SIG-M5 treated with dmso at 0.1 percent for 504 hours (cell line): ENCODE data around the gene UBAC1.
"Not testable (repeated sequence)": the region's sequence is repeated elsewhere in the genome, so short reads cannot be mapped to it uniquely, and the experiment has no call there.

ENCODE experiments used
- DNase-seq: peaks from one replicate; lab custom pipeline; 2025; ENCODE audit not compliant: unreplicated experiment; lab: John Stamatoyannopoulos, UW

The UBAC1 gene

DNA sequence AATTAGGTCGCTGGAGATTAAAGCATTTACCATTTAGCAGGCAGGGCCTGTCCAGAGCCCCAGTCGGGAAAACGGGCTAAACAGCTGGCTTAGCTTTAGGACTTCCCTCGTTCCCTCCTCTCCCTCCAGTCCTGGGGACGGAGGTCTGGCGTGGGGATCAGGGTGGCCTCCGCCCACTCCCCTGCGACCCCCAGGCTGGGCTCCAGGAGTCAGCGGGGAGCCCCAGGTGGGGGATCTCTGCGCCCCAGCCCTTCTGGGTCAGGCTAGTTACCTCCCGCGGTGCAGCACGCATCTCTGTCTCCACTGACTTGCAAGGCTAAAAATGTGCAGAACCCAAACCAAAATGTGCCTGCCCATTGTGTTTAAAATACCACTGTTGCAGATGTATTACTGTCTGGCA, 37.7 kb downstream of the UBAC1 start:
- no peak for DNase-seq

DNA sequence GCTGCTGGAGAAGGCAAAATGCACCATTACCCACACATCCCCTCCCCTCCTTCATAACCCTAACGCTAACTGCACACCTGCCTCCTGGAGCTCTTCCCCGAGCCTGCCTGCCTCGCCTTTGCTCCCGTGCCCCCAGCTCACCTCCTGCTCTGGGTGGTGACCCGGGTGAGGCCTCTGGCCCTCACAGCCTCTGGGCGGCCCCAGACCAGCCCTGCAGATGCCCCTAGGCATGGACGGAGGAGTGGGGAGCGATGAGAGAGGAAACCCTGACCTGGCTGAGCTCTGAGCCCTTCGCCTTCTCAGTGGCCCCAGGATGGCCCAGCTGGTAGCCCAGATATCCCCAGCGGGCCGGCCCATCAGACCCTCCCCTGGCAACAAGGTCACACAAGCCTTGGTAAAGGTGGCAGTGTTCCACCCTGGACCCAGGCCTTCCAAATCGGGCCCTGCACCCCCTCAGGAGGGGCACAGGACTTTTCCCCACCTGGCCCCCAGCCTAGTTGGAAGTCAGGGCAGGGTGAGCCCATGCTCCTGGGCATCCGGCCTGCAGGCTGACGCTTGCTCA, 39.3 kb downstream of the UBAC1 start:
- no peak for DNase-seq

DNA sequence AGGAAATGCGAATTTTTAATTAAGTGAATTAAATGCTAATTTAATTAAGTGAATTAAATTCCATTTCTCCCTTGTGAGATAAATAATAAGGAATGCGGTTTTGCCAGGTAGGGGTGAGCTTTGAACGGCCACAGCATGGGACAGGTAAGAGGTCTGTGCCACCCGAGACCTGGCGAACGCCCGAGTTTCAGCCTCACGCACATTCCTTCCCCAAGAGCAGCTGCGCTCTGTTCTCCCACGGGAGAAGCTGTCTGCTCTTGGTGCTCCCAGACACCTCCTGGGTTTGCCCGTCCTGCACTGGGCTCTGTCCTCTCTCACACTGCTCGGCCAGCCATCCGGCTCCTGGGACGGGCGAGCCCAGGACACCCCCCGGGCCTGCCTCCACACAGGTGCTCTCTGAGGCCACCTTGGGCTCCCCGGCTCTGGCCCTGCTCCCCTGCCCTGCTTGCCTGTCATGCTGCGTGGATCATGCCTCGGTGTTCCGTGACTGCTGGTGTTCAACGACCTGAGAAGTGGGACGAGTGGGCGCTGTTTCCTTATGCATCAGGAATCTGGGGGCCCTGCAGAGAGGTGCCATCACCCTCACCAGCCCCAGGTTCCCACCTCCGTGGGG, 40.1 kb downstream of the UBAC1 start:
- DNase-seq, result no peak

DNA sequence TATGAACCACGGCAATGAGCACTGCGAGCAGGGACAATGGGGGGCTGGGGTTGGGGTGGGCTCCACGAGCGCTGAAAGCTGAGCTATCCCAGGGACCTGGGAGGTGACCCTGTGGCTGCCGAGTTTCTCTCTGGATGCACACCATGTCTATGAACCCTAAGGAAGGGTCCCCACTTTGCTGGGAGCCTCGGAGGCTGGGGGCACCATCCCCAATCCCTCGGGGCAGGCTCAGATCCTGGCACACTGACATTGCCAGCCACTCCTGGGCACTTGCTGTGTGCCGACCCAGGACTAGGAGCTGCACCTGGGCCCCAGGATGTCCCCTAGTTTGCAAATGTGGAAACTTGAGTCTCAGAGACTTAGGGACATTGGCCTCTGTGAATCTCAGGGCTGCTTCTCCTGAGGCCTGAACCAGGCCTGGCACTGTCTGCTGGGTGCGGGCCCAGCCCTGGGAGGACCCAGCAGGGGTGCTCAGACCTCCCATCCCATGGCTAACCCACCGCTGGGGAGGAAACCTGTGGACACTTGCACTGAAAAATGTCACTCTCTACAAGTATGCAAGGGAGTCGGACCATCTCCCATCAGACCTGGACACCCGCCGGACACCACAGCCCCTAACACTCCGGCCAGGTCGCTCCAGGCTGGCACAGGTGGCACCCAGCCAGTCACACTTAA, 40.8 kb downstream of the UBAC1 start:
- DNase-seq, result no peak

DNA sequence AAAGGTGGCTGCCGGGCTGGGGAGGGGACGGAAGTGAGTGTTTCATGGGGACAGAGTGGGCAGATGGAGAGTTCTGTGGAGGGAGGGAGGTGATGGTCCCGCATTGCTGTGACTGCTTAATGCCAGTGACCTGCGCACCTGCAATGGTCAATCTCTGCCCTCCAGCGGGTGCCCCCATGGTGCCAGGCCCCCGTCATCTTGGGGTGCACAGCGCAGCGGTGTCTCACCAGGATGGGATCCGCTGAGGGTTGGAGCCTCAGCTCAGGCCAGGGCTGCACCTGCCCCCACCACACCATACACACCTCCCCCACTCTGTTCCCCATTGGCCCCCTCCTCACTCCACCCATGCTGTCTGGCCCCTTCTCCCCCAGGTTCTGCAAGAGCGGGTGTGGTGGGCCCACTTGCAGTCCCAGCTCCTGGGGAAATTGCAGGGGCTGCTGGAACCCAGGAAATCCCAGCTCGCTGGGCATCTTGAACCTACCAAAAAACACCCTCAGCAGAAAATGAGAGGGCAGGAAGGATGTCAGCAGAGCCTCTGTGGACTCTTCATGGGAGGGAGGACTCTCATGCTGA, 41.8 kb downstream of the UBAC1 start:
- no peak for DNase-seq

DNA sequence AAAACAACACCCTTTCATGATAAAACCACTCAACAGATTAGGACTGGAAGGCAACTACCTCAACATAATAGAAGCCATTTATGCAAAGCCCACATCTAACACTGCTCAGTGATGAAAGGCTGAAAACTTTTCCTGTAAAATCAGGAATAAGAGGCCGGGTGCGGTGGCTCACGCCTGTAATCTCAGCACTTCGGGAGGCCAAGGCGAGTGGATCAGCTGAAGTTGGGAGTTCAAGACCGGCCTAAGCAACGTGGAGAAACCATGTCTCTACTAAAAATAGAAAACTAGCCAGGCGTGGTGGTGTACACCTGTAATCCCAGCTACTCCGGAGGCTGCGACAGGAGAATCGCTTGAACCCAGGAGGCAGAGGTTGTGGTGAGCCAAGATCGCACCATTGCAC, 44.9 kb downstream of the UBAC1 start:
- not testable (repeated sequence) for DNase-seq

DNA sequence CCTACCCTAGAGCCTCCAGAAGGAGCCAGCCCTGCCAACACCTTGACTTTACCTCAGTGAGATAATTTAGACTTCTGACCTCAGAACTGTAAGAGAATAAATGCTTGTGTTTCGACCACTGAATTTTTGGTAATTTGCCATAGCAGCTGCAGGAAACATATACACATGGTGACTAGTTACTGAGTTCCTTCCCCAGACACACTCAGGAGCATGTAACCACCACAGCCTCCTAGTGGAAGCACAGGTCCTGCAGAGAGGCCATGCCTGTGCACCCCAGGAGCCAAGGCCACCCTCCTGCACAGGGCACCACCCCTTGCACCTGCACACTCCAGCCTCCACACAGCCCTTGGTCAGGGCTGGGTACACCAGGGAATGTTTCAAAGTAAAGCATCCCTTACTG, 46.3 kb downstream of the UBAC1 start:
- no peak for DNase-seq

DNA sequence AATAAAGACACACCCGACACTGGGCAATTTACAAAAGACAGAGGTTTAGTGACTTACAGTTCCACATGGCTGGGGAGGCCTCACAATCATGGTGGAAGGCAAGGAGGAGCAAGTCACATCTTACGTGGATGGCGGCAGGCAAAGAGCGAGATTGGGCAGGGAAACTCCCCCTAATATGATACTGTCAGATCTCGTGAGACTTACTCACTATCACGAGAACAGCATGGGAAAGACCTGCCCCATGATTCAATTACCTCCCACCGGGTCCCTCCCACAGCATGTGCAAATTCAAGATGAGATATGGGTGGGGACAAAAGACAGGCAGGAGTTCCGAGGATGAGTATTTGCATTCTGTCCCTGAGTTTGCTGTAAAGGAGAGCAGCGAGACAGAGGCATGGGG, 49.9 kb downstream of the UBAC1 start:
- DNase-seq, result not testable (repeated sequence)

DNA sequence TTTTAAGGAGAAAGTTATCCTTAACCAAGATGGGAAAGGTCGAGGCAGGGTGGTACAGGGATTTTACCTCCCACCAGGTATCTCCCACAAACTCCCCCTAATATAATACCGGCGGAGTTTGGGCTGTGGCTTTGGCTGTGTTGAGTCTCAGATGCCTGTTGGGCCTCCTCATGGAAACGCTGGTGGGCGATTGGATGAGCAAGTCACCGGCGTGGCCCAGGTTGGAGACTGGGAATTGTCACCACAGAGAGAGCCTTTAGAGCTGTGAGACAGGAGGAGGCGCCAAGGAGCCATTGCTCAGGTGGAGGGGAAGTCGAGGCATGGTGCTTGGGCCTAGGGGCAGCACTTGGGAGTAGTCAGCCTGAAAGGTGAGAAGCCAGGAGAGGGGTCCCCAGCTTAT, 50.4 kb downstream of the UBAC1 start:
- no peak for DNase-seq

DNA sequence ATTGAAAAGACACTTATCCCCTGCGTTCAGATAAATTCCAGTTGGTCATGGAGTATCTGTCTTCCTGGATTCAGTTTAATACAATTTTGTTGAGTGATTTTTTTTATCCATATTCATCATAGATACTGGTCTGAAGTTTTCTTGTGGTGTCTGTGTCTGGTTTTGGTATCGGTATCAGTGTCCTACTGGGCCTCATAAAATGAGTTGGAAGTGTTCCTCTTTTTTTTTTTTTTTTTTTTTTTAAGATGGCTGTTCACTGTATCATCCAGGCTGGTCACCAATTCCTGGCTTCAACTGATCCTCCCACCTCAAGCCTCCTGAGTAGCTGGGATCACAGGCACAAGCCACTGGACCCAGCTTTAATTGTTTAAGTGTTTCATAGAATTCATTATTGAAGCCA, 51.0 kb downstream of the UBAC1 start:
- no peak for DNase-seq

DNA sequence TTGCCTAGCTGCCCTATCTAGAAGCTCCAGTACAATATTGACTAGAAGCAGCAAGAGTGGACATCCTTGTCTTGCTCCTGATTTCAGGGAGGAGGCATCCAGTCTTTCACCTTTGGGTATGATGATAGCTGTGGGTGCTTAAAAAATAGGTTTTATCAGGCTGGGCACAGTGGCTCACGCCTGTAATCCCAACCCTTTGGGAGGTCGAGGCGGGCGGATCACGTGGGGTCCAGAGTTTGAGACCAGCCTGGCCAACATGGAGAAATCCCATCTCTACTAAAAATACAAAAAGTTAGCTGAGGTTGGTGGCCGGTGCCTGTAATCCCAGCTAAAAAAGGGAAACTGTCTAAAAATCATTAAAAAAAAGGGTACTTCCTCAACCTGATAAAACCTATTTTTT, 51.8 kb downstream of the UBAC1 start:
- no peak for DNase-seq

DNA sequence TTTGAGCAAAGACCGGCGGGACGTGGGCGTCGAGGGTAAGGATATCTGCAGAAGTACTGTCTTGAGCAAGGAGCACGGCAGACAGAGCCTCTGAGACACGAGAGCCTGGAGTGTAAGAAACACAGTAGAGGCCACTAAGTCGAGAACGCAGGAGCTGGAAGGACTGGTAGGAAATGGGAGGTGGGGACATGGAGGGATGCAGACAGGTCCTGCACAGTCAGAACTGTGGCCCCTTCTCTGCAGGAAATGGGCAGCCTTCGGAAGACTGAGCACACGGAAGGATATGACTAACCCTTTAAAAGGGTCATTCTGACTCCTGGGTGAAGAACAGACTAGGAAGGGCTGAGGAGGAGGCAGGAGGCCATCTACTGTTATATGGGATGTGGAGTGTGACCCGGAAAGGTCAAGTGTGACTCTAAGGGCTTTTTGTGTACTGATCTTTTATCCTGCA, 52.4 kb downstream of the UBAC1 start:
- no peak for DNase-seq

DNA sequence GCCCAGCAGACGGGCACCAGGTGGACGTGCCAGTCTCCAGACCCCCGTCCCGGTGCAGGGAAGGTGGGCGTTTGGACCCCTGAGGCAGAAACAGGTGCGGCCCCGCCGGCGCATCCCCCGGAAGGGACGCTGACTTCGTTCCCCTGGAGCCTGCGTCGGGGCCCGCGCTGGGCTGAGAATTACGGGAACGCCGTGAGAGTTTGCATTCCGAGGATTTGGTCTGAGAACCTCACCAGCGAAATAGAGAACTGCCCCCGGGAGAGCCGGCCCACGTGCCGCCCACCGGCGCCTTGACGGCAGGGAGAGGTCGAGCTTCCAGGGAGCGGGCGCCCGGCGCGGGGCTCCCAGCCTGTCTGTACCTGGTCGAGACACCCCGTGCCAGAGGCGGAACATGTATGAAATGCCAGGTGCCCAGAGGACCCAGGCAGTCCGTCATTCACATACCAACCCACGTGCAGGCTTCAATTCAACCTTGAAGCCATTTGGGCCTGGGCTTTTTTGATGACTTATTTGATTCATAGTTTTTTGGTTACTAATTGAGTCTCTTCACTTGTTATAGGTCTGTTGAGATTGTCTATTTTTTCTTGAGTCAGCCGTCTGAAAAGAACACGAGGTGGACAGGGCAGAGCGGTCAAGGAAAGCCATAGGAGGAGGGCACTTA, 53.0 kb downstream of the UBAC1 start:
- no peak for DNase-seq

DNA sequence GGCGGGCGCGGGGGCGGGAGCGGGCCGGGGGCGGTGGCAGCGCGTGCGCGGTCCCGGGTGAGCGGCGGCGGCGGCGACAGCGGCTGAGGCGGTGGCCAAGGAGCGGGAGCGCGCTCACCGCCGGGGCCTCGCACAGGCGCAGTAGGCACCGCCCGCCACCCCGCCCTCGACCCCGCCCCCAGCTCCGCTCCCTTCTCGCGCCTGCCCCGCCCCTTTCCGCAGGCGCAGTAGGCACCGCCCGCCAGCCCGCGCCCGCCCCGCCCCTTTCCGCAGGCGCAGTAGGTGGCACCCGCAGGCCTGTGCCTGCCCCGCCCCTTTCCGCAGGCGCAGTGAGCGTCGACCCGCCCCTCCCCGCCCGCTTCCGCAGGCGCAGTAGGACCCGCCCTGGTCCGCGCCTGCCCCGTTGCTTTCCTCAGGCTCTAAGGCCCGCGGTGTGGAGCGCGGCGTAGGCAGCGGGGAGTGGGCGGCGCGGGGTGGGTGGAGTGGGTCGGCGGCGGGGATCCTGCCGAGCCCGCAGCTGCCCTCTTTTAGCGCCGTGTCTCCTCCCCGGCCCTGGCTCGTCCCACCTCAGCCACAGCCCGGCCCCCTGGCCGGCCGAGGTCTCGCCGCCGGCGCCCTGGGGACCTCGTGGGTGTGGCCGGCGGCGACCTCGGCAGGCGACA, 53.6 kb downstream of the UBAC1 start, which contains the start of gene CAMSAP1:
Gene CAMSAP1, minus strand, starts transcription at position 116 of the 662 bp plus-strand sequence. CDS start 387 bp downstream, outside the sequence.
- DNase-seq, result peak; percentile 81

DNA sequence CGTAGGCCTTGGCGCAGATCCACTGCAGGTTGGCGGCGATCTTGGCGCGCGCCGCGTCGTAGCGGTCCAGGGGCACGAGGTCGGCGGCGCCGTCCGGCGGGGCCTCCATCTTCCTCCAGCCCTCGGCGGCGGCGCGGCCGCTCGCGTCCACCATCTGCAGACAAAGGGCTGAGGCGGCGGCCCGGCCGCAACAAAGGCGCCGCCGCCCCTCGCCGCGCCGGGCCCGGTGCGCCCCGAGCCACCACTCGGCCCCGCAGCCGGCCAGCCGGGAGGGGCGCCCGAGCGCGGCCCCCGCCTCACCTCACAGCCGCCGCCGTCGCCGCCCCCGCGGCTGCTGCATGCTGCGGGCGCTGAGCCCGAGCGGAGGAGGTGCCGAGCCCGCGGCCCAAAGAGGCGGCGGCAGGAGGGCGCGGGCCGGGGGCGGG, 54.2 kb downstream of the UBAC1 start:
- no peak for DNase-seq

DNA sequence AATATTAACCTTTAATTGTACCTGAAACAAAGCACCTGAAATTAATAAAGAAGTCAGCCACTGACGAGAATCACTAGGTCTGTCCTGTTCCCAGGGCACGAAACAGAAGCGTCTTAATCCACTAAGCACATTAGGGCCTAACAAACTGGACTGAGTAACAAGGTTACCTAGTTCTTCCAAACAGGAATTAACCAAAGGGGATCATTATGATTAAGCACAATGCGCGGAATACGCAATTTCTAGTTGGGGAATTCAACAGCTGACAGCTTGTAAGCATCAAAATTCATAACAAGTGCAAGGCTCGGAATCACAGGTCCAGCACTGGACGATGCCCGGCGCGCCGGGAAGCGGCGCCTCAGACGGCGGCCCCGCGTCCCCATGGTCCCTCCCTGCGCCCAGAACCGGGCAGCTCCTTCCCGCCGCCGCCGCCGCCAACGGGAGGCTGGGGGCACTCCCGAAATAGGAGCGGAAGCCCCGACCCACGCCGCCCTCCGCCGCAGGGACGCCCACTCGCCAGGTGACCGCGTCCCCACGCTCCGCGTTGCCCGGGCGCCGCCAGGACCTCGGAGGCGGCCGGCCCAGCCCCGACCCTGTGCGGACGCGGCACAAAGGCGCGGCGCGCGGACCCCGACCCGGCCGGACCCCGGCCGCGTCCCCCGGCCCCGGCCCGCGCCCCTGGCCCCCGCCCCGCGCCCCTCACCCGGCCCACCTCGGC, 54.7 kb downstream of the UBAC1 start:
- DNase-seq, result no peak

DNA sequence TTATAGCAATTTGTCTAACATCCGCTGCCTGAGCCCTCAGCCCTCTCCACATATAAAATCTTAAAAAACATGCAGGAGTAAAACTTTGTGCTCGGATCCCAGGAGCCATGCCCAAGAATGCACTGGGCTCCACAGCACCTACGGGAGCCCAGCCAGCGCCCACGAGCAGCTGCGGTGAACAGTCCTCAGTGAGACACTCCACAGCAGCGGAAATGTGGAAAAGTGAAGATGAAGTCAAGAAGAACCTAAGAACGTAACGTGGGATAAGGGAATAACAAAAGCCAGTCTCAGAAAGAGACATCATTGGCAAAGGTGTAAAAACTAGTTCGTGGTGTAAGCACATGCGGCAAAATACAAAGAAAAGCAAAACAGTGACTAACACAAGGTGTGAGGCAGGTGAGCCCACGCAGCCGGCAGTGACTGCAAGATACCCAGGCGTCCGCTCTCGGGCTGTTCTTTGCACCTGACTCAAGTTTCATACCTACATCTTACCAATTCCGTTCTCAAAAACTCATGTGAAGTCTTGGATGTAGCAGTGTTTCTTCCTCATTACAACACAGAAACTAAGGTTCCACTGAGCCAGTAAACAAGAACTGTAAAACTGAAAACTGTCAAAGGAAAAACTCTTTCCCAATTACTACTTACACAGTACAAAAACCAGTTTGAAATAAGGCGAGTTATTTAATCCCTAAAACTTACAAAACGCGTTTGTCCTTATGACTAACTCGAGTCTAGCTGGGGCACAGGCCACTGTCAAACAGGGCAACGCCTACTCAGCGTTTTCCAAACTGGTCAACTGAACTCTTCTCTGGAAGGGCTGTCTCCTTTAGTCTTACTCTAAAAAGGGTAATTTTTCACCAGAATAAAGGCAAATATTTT, 55.6 kb downstream of the UBAC1 start:
- DNase-seq, result peak; percentile 60

DNA sequence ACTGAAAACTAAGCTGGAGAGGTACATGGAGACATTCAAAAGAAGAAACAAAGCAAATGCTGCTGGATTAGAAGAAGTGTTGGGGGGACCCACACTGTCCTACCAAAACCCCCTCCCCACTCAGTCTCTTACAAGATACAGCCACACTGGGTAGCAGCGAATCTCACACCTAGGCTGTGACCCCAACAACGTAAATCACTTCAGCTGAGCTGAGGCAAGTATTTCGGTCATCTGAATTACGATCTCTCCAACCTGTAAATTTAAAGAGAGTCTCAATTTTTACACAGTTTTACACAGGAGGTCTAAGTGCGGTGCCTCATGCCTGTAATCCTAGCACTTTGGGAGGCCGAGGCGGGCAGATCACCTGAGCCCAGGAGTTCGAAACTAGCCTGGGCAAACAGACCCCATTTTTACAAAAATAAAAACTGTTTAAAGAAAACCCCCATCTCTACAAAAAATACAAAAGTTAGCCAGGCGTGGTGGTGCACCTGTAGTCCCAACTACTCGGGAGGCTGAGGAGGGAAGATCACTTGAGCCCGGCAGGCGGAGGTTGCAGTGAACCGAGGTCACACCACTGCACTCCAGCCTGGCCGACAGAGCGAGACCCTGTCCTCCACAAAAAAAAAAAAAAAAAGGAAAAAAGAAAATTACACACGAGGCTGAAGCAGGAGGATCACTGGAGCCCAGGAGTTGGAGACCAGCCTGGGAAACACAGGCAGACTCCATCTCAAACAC, 57.2 kb downstream of the UBAC1 start:
- no peak for DNase-seq

DNA sequence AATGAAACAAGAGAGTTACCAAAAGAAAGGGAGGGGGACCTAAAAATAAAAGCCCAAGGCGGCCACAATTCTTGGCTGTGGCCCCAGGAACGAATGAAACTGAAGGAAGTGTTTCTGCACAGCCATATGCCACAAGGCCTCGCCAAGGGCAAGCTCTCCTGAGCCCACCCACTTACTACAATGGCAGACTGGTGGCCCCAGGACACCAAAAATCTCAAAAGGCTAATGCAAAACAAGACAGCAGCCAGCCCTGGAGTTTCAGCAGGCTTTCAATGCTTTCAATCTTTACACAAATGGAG, 57.9 kb downstream of the UBAC1 start:
- DNase-seq, result no peak
